Activated naive CD4-positive, alpha-beta T cell (primary cell): ENCODE data around the gene NSMF.
"Not testable (repeated sequence)": the region's sequence is repeated elsewhere in the genome, so short reads cannot be mapped to it uniquely, and the experiment has no call there.

Experiments
- DNase-seq, 4 experiments: peaks; one replicate each; lab custom pipeline; 2025; lab: John Stamatoyannopoulos, UW

Gene NSMF

GRCh38 chr9:137412431-137412830 is 46.7 kb downstream of the NSMF start:
- no peak for DNase-seq

- no peak for DNase-seq
Measured at GRCh38 chr9:137411645-137412380, 47.3 kb downstream of the NSMF start.

- no peak for DNase-seq
Measured at GRCh38 chr9:137411260-137411644, 47.9 kb downstream of the NSMF start.

GRCh38 chr9:137410891-137411249 is 48.3 kb downstream of the NSMF start:
- no peak for DNase-seq

- not testable (repeated sequence) for DNase-seq
Measured at GRCh38 chr9:137410236-137410890, 48.8 kb downstream of the NSMF start.

GRCh38 chr9:137409515-137409914 is 49.6 kb downstream of the NSMF start:
- no peak for DNase-seq

GRCh38 chr9:137408651-137409405 is 50.3 kb downstream of the NSMF start:
- DNase-seq: no peak

- no peak for DNase-seq
Measured at GRCh38 chr9:137407590-137408300, 51.4 kb downstream of the NSMF start.

- DNase-seq: peak; percentile 19 to 72 (median 49)
Measured at GRCh38 chr9:137406876-137407589, 52.1 kb downstream of the NSMF start.

GRCh38 chr9:137406085-137406760 is 52.9 kb downstream of the NSMF start:
- no peak for DNase-seq

GRCh38 chr9:137405677-137406081 is 53.5 kb downstream of the NSMF start:
- DNase-seq: no peak

GRCh38 chr9:137404961-137405567 is 54.1 kb downstream of the NSMF start:
- no peak for DNase-seq

- DNase-seq: no peak
Measured at GRCh38 chr9:137403269-137403668, 55.9 kb downstream of the NSMF start.

- DNase-seq: no peak
Measured at GRCh38 chr9:137402746-137403145, 56.4 kb downstream of the NSMF start.

GRCh38 chr9:137398561-137399468 is 60.3 kb downstream of the NSMF start:
- DNase-seq: no peak

GRCh38 chr9:137397675-137398423 is 61.3 kb downstream of the NSMF start:
- DNase-seq: no peak
